Adrenal gland (tissue), 12 donors: ENCODE measurements around the gene FOXN1. TPM values are rescaled to one million over a fixed set of nuclear protein-coding genes. Genes with fewer than 3 reads are reported as not detected.

Experiments used
- DNase-seq, 7 donors: peaks; one replicate each; pipeline ENCODE4 v3.0.0-alpha.2; 2019 to 2020
- H3K27ac ChIP-seq, 5 donors: fragments of 200-600 bp; sonication (generic) in 4 of 5; 1 replicate in 3 of 5; 2 replicates in 2 of 5; pipeline versions ENCODE4 v1.5.1 to v1.8.0; 2016 to 2020; ENCODE audit warnings: mild to moderate bottlenecking in 1 of 5
- H3K27me3 ChIP-seq: fragments of 200-600 bp; 2 replicates; pipeline ENCODE4 v1.8.0; 2021
- H3K36me3 ChIP-seq, 2 donors: fragments of 200-600 bp; replicated peaks in 1 of 2; 1 replicate in 1 of 2; 2 replicates in 1 of 2; pipeline versions ENCODE4 v1.5.1 to v1.8.0; 2018 to 2022
- H3K4me1 ChIP-seq, 2 donors: fragments of 200-600 bp; replicated peaks in 1 of 2; 1 replicate in 1 of 2; 2 replicates in 1 of 2; pipeline versions ENCODE4 v1.5.1 to v1.8.0; 2018 to 2021
- H3K4me3 ChIP-seq, 4 donors: fragments of 200-600 bp; sonication (generic) in 3 of 4; one replicate each; pipeline ENCODE4 v1.5.1; 2016 to 2018
- H3K9me3 ChIP-seq, 3 donors: fragments of 200-600 bp; sonication (generic) in 1 of 3; replicated peaks in 1 of 3; 1 replicate in 2 of 3; 2 replicates in 1 of 3; pipeline versions ENCODE4 v1.5.1 to v1.8.0; 2016 to 2021
- POLR2A ChIP-seq, 2 donors: fragments of 450-650 bp; IDR thresholded peaks; one replicate each; pipeline ENCODE4 v1.6.1; 2017; ENCODE audit warnings: antibody characterized with exemption in 2 of 2, mild to moderate bottlenecking in 2 of 2, moderate library complexity in 1 of 2
- WGBS, 4 donors: extraction: QIAGEN DNeasy Blood & Tissue Kit in 2 of 4; methylation state at CpG; one replicate each; pipeline versions ENCODE4 v1.1.5 to v1.1.7; 2013 to 2017; 5-methylcytosine and 5-hydroxymethylcytosine counted together
- intact Hi-C, 2 donors: fragments of 100-400 bp; cut with DNase I; formaldehyde crosslinking; loops; one replicate each; pipeline versions ENCODE4 v1.14.1 to v1.15.0; 2022 to 2023
- polyA plus RNA-seq, 3 donors: library from polyadenylated mRNA; stranded (reverse); fragments of 200-250 nt in 2 of 3; fragments of 350-450 nt in 1 of 3; fragmentation: Illumina TruSeq in 1 of 3; extraction: RNeasy Lipid Tissue Mini Kit (QIAGEN cat#74804) in 1 of 3; gene quantifications; one replicate each; pipeline ENCODE4 v1.2.3, GENCODE V29; 2013 to 2014
- total RNA-seq, 9 donors: library from RNA; depleted of rRNA in 4 of 9; stranded (reverse); fragments of >200 nt in 4 of 9; fragments of 120-200 nt in 1 of 9; fragmentation: NEBNext Ultra II Directional in 1 of 9; extraction: Animal tissue kit (Norgen Biotek cat#: 25700) in 1 of 9; gene quantifications; one replicate each; pipeline versions ENCODE4 v1.1.0 to v1.2.4, GENCODE V29; 2013 to 2023
- TF ChIP-seq, protein P1 (sequence below), 6 experiments: fragments of 450-650 bp in 4 of 6; fragments of 200-600 bp in 2 of 6; sonication (generic) in 1 of 6; IDR thresholded peaks; 1 replicate in 5 of 6; 2 replicates in 1 of 6; pipeline versions ENCODE4 v1.5.1 to v1.8.0; 2016 to 2021; ENCODE audit warnings: antibody characterized with exemption in 6 of 6, mild to moderate bottlenecking in 2 of 6, moderate library complexity in 1 of 6
- donor health status: healthy with polysubstance abuse.
- donor health status: Bipolar disorder and iron deficiency.
- donor health status: DM: yes; HTN: yes; CAD: no.
- donor health status: DM: no; HTN: no; CAD: no.
- donor health status: DM: no; HTN: no; CAD: no.
- donor health status: DM: yes; HTN: yes; CAD: no.

FOXN1 gene
- total and polyA plus RNA-seq, 12 donors = 0.06 TPM; not detected in 11

DNA sequence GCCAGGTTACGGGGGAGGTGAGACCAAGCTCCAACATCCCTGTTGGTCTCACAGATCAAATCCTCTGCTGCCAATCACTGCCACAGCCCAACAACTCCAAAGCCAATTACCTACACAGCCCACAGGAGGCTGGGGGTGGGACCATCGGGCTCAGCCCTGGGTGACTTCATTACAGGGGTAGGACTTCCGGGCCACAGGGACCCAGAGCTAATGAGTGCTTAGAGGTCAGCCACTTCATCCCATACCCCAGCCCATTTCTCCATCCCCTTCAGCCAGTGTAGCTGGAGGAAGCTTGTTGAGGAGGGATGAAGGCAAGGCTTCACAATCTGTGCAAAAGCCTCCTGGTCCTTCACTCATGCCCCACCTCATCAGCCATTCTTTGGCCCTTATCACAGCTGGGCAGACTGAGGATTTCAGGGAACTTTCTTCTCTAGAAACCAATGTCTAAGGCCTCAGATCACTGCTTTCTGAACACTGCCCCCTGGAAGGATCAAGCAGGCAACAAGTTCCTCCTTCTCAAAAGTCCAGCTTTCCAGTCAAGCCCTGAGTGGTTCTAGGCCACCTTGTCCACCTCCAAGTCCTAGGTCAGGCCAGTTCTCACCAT is 5.8 kb downstream of the FOXN1 start:
- intact Hi-C loops = no loop called here
- WGBS, 4 donors = 65 to 87% (median 84%) methylated on average over 3 of the region's 3 CpGs
- no peak overlapping the region for H3K4me3 ChIP-seq
- H3K27me3 ChIP-seq = peaks cover 21% of the 10 kb centered on the region
- TF ChIP-seq, protein P1, sequence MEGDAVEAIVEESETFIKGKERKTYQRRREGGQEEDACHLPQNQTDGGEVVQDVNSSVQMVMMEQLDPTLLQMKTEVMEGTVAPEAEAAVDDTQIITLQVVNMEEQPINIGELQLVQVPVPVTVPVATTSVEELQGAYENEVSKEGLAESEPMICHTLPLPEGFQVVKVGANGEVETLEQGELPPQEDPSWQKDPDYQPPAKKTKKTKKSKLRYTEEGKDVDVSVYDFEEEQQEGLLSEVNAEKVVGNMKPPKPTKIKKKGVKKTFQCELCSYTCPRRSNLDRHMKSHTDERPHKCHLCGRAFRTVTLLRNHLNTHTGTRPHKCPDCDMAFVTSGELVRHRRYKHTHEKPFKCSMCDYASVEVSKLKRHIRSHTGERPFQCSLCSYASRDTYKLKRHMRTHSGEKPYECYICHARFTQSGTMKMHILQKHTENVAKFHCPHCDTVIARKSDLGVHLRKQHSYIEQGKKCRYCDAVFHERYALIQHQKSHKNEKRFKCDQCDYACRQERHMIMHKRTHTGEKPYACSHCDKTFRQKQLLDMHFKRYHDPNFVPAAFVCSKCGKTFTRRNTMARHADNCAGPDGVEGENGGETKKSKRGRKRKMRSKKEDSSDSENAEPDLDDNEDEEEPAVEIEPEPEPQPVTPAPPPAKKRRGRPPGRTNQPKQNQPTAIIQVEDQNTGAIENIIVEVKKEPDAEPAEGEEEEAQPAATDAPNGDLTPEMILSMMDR (IDR thresholded peaks at IDR 0.05) = no peak
- TF ChIP-seq POLR2A (IDR thresholded peaks at IDR 0.05) = no peak
- no peaks in the 10 kb centered on the region for H3K9me3 ChIP-seq
- no peak overlapping the region for H3K27ac ChIP-seq
- H3K36me3 ChIP-seq = no peaks in the 10 kb centered on the region
- DNase-seq = no peak
- H3K4me1 ChIP-seq = no peaks in the 10 kb centered on the region

DNA sequence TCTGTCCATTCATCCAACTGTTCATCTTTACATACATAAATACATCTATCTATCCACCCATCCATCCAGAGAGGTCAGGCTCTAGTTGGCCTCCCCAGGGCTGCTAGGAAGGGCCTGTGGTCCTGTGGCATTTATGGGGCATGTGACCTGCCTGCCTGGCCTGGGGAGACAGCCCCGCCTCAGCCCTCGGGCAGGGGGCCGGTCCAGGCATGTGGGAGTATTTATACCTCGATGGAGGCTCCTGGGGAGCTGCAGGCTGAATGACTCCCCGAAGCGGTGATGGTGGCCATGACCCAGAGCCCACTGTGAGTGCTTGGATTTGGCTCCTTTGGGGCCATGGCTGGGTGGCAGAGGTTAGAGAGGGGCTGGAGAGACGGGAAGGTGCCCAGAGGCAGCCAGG is 7.3 kb downstream of the FOXN1 start:
- no peak overlapping the region for H3K4me3 ChIP-seq
- no peaks in the 10 kb centered on the region for H3K36me3 ChIP-seq
- H3K4me1 ChIP-seq = no peaks in the 10 kb centered on the region
- no peak overlapping the region for H3K27ac ChIP-seq
- no peak for DNase-seq
- TF ChIP-seq POLR2A (IDR thresholded peaks at IDR 0.05) = no peak
- TF ChIP-seq, protein P1 (IDR thresholded peaks at IDR 0.05) = no peak
- WGBS, 4 donors = 55 to 72% (median 66%) methylated on average over 5 to 7 of the region's 7 CpGs
- intact Hi-C loops = no loop called here
- H3K27me3 ChIP-seq = peaks cover 9% of the 10 kb centered on the region
- H3K9me3 ChIP-seq = no peaks in the 10 kb centered on the region

DNA sequence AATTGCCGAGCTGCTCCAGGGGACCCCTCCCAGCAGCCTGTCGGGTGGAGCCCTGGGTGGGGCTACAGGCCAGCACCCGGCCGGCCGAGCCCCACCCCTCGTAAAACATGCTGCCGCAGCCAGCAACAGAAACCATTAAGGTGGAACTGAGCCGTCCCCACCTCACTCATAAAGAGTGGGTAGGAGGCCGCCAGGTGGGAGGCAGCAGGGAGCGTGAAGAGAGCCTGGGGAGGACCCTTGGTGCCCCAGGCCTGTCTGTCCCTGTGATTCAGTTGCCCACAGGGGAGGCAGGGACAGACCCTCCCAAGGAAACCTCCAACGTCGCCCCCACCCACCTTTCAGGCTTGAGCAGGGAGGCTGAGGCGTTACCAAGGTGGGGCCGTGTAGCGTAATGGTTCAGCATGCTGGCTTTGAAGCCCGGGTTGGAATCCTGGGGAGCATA is 8.4 kb downstream of the FOXN1 start:
- Histone ChIP-seq H3K4me3 (no peak overlapping the region), H3K27me3 (peaks cover 6% of the 10 kb centered on the region), H3K9me3 (no peaks in the 10 kb centered on the region), H3K27ac (no peak overlapping the region), H3K4me1 (no peaks in the 10 kb centered on the region), H3K36me3 (no peaks in the 10 kb centered on the region)
- no peak for DNase-seq
- intact Hi-C loops = no loop called here
- TF ChIP-seq, protein P1 (IDR thresholded peaks at IDR 0.05) = no peak
- TF ChIP-seq POLR2A (IDR thresholded peaks at IDR 0.05) = no peak
- WGBS, 4 donors = 55 to 77% (median 66%) methylated on average over 3 to 16 of the region's 16 CpGs

DNA sequence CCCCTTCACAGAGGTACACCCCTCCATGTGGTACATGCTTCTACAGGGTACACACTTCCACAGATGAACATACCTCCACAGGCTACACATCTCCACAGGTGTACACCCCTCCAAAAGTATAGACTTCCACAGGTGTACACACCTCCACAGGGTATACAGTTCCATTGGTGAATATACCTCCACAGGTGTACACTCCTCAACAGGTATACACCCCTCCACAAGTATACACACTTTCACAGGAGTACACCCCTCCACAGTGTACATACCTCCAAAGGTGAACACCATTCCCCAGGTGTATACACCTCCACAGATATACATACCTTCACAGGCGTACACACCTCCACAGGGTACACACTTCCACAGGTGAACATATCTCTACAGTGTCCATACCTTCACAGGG is 9.4 kb downstream of the FOXN1 start:
- WGBS, 4 donors = 90 to 100% (median 90%) methylated on average over 1 of the region's 1 CpG
- TF ChIP-seq, protein P1 (IDR thresholded peaks at IDR 0.05) = no peak
- no peak for TF ChIP-seq POLR2A (IDR thresholded peaks at IDR 0.05)
- no peak for DNase-seq
- H3K4me1 ChIP-seq = no peaks in the 10 kb centered on the region
- H3K27me3 ChIP-seq = peaks cover 4% of the 10 kb centered on the region
- intact Hi-C loops = no loop called here
- H3K36me3 ChIP-seq = no peaks in the 10 kb centered on the region
- no peak overlapping the region for H3K4me3 ChIP-seq
- H3K27ac ChIP-seq = no peak overlapping the region
- H3K9me3 ChIP-seq = no peaks in the 10 kb centered on the region
